HL-60/S4 treated with phorbol 12-myristate 13-acetate at 8.2 ng/mL for 4 days and 3 days (cell line): ENCODE data around the gene OTUB1.

Source experiments
- in situ Hi-C: fragments of 300-500 bp; cut with MboI; formaldehyde crosslinking; loops from 2 replicates; pipeline ENCODE4 v1.15.0; 2022; ENCODE audit warnings: low sequenced_read_pairs

OTUB1 gene

GRCh38 chr11:64004590-64004984, 18.3 kb downstream of the OTUB1 start:
- in situ Hi-C loops, result no loop called here

GRCh38 chr11:64005691-64006090, 19.5 kb downstream of the OTUB1 start:
- in situ Hi-C loops, result no loop called here

GRCh38 chr11:64006398-64006797, 20.2 kb downstream of the OTUB1 start:
- in situ Hi-C loops, result no loop called here

GRCh38 chr11:64007160-64007628, 21.0 kb downstream of the OTUB1 start:
- in situ Hi-C loops, result no loop called here

GRCh38 chr11:64007629-64008282, 21.5 kb downstream of the OTUB1 start:
- in situ Hi-C loops, result no loop called here

GRCh38 chr11:64008283-64008913, 22.2 kb downstream of the OTUB1 start:
- in situ Hi-C loops, result no loop called here

- in situ Hi-C loops, result no loop called here
Measured at GRCh38 chr11:64008914-64009633, 22.8 kb downstream of the OTUB1 start.

GRCh38 chr11:64009710-64010109, 23.5 kb downstream of the OTUB1 start:
- in situ Hi-C loops, result no loop called here

GRCh38 chr11:64010783-64011182, 24.5 kb downstream of the OTUB1 start:
- in situ Hi-C loops, result no loop called here

GRCh38 chr11:64011371-64011770, 25.1 kb downstream of the OTUB1 start:
- in situ Hi-C loops, result no loop called here

- in situ Hi-C loops, result no loop called here
Measured at GRCh38 chr11:64013141-64013896, 27.1 kb downstream of the OTUB1 start.

- in situ Hi-C loops, result no loop called here
Measured at GRCh38 chr11:64014356-64014755, 28.1 kb downstream of the OTUB1 start.

- in situ Hi-C loops, result no loop called here
Measured at GRCh38 chr11:64015510-64015909, 29.3 kb downstream of the OTUB1 start.

- in situ Hi-C loops, result no loop called here
Measured at GRCh38 chr11:64015935-64016845, 30.0 kb downstream of the OTUB1 start.

GRCh38 chr11:64017945-64018224, 31.6 kb downstream of the OTUB1 start:
- in situ Hi-C loops, result no loop called here

GRCh38 chr11:64018310-64018709, 32.1 kb downstream of the OTUB1 start:
- in situ Hi-C loops, result no loop called here

- in situ Hi-C loops, result no loop called here
Measured at GRCh38 chr11:64019106-64020037, 33.1 kb downstream of the OTUB1 start.

- in situ Hi-C loops, result no loop called here
Measured at GRCh38 chr11:64020976-64021756, 34.9 kb downstream of the OTUB1 start.

- in situ Hi-C loops, result no loop called here
Measured at GRCh38 chr11:64021757-64022093, 35.5 kb downstream of the OTUB1 start.
